ENCODE results near the gene RPSA. TPM values are rescaled to one million over a fixed set of nuclear protein-coding genes. Genes with fewer than 3 reads are reported as not detected.
"Not testable (repeated sequence)": the region's sequence is repeated elsewhere in the genome, so short reads cannot be mapped to it uniquely, and the experiment has no call there.

The RPSA gene
- polyA plus RNA-seq (ENCODE audit: insufficient read length): 1,993 TPM

- peak; percentile 95 for DNase-seq
Observed at GRCh38 chr3:39406368-39407258, at the start of gene RPSA. Gene RPSA, plus strand, starts transcription at chr3:39406720. Its CDS starts 934 bp downstream, at chr3:39407654.

GRCh38 chr3:39358333-39358732 is 48.2 kb upstream of the RPSA start:
- no peak for DNase-seq

- no peak for DNase-seq
Observed at GRCh38 chr3:39361252-39361927, 45.1 kb upstream of the RPSA start.

- no peak for DNase-seq
Observed at GRCh38 chr3:39362192-39362591, 44.3 kb upstream of the RPSA start.

- no peak for DNase-seq
Observed at GRCh38 chr3:39362812-39363211, 43.7 kb upstream of the RPSA start.

GRCh38 chr3:39370450-39370849 is 36.1 kb upstream of the RPSA start:
- not testable (repeated sequence) for DNase-seq

GRCh38 chr3:39372833-39373232 is 33.7 kb upstream of the RPSA start:
- no peak for DNase-seq

- DNase-seq: no peak
Observed at GRCh38 chr3:39376959-39377634, 29.4 kb upstream of the RPSA start.

- no peak for DNase-seq
Observed at GRCh38 chr3:39378088-39378487, 28.4 kb upstream of the RPSA start.

GRCh38 chr3:39378957-39379777 is 27.4 kb upstream of the RPSA start:
- no peak for DNase-seq

- no peak for DNase-seq
Observed at GRCh38 chr3:39379778-39380155, 26.8 kb upstream of the RPSA start.

GRCh38 chr3:39381432-39381831 is 25.1 kb upstream of the RPSA start:
- no peak for DNase-seq

GRCh38 chr3:39383045-39383880 is 23.3 kb upstream of the RPSA start, which contains the start of gene SLC25A38:
Gene SLC25A38, plus strand, starts transcription at chr3:39383370. Its CDS starts 355 bp downstream, at chr3:39383725.
- DNase-seq: peak; percentile 80

GRCh38 chr3:39383881-39384664 is 22.4 kb upstream of the RPSA start:
- DNase-seq: peak; percentile 93

- no peak for DNase-seq
Observed at GRCh38 chr3:39384665-39385000, 21.9 kb upstream of the RPSA start.

GRCh38 chr3:39385456-39386090 is 20.9 kb upstream of the RPSA start:
- DNase-seq: no peak

GRCh38 chr3:39386318-39386717 is 20.2 kb upstream of the RPSA start:
- no peak for DNase-seq

GRCh38 chr3:39387411-39387975 is 19.0 kb upstream of the RPSA start:
- no peak for DNase-seq

GRCh38 chr3:39388153-39388552 is 18.4 kb upstream of the RPSA start:
- DNase-seq: no peak

Measured in hindlimb muscle (tissue), 1 donor.